Osteocyte (in vitro differentiated cells): Measurements from ENCODE around the gene SMIM31. TPM values are rescaled to one million over a fixed set of nuclear protein-coding genes. Genes with fewer than 3 reads are reported as not detected.

Experiments
- DNase-seq: peaks from one replicate; pipeline ENCODE4 v3.0.0; 2021; ENCODE audit warnings: mixed read lengths; ENCODE audit not compliant: unreplicated experiment; ENCODE audit errors: extremely low spot score
- H3K27ac Mint-ChIP-seq: one replicate; pipeline ENCODE4 v1.8.0; 2021; ENCODE audit warnings: mild to moderate bottlenecking, mixed read lengths; ENCODE audit not compliant: unreplicated experiment
- H3K27me3 Mint-ChIP-seq: one replicate; pipeline ENCODE4 v1.8.0; 2021; ENCODE audit warnings: mixed read lengths; ENCODE audit not compliant: unreplicated experiment
- H3K36me3 Mint-ChIP-seq: one replicate; pipeline ENCODE4 v1.8.0; 2021; ENCODE audit warnings: mixed read lengths; ENCODE audit not compliant: unreplicated experiment
- H3K4me1 Mint-ChIP-seq: one replicate; pipeline ENCODE4 v1.8.0; 2021; ENCODE audit warnings: mixed read lengths; ENCODE audit not compliant: unreplicated experiment
- H3K4me3 Mint-ChIP-seq: one replicate; pipeline ENCODE4 v1.8.0; 2021; ENCODE audit warnings: mild to moderate bottlenecking, moderate library complexity, mixed read lengths; ENCODE audit not compliant: unreplicated experiment
- H3K9me3 Mint-ChIP-seq: one replicate; pipeline ENCODE4 v1.8.0; 2021; ENCODE audit warnings: mixed read lengths; ENCODE audit not compliant: unreplicated experiment
- total RNA-seq: library from RNA; stranded (reverse); gene quantifications from 2 replicates; pipeline ENCODE4 v1.2.1, GENCODE V29; 2021
- TF ChIP-seq, protein P1 (sequence below): fragments of 200-600 bp; sonication (generic); IDR thresholded peaks from 2 replicates; pipeline ENCODE4 v1.5.0; 2021; ENCODE audit warnings: antibody characterized with exemption, mild to moderate bottlenecking, moderate library complexity

Gene SMIM31
- total RNA-seq, 1 donor from 2014 or later, result not detected

DNA sequence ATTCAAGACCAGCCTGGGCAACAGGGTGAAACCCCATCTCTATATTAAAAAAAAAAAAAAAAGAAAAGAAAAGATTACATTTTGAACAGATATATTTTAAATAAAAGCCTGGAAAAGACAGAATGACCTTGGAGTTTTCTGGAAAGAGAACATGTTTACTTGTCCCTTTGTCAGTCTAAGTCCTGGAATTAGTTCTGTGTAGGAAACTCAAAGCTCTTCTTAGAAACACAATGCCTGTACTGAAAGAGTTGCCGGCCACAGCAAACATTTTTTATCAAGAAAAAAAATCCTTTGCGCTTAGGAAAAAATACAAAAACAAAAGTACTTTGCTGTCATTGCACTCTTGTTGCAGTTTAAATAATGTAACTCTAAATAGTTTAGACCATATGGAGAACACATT lies 59.6 kb downstream of the SMIM31 start:
- Mint-ChIP-seq H3K4me3 (no peak overlapping the region), H3K4me1 (no peaks in the 10 kb centered on the region), H3K27ac (no peak overlapping the region), H3K36me3 (no peaks in the 10 kb centered on the region), H3K9me3 (no peaks in the 10 kb centered on the region), H3K27me3 (no peaks in the 10 kb centered on the region)
- TF ChIP-seq, protein P1, sequence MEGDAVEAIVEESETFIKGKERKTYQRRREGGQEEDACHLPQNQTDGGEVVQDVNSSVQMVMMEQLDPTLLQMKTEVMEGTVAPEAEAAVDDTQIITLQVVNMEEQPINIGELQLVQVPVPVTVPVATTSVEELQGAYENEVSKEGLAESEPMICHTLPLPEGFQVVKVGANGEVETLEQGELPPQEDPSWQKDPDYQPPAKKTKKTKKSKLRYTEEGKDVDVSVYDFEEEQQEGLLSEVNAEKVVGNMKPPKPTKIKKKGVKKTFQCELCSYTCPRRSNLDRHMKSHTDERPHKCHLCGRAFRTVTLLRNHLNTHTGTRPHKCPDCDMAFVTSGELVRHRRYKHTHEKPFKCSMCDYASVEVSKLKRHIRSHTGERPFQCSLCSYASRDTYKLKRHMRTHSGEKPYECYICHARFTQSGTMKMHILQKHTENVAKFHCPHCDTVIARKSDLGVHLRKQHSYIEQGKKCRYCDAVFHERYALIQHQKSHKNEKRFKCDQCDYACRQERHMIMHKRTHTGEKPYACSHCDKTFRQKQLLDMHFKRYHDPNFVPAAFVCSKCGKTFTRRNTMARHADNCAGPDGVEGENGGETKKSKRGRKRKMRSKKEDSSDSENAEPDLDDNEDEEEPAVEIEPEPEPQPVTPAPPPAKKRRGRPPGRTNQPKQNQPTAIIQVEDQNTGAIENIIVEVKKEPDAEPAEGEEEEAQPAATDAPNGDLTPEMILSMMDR, result no peak
- DNase-seq, result no peak

GRCh38 chr4:164815711-164816110 lies 61.8 kb downstream of the SMIM31 start:
- H3K4me3 Mint-ChIP-seq, result no peak overlapping the region
- TF ChIP-seq, protein P1, result no peak
- no peak overlapping the region for H3K27ac Mint-ChIP-seq
- H3K36me3 Mint-ChIP-seq, result no peaks in the 10 kb centered on the region
- no peak for DNase-seq
- no peaks in the 10 kb centered on the region for H3K4me1 Mint-ChIP-seq
- H3K27me3 Mint-ChIP-seq, result no peaks in the 10 kb centered on the region
- no peaks in the 10 kb centered on the region for H3K9me3 Mint-ChIP-seq

GRCh38 chr4:164819366-164819765 lies 65.4 kb downstream of the SMIM31 start:
- Mint-ChIP-seq H3K27ac (no peak overlapping the region), H3K4me3 (no peak overlapping the region), H3K4me1 (no peaks in the 10 kb centered on the region), H3K9me3 (no peaks in the 10 kb centered on the region), H3K36me3 (no peaks in the 10 kb centered on the region), H3K27me3 (peaks cover 3% of the 10 kb centered on the region)
- TF ChIP-seq, protein P1, result no peak
- no peak for DNase-seq

- no peak overlapping the region for H3K4me3 Mint-ChIP-seq
- H3K27me3 Mint-ChIP-seq, result peaks cover 6% of the 10 kb centered on the region
- TF ChIP-seq, protein P1, result no peak
- no peak for DNase-seq
- H3K27ac Mint-ChIP-seq, result no peak overlapping the region
- H3K36me3 Mint-ChIP-seq, result no peaks in the 10 kb centered on the region
- H3K9me3 Mint-ChIP-seq, result no peaks in the 10 kb centered on the region
- H3K4me1 Mint-ChIP-seq, result no peaks in the 10 kb centered on the region
Observed at GRCh38 chr4:164821711-164822110, 67.8 kb downstream of the SMIM31 start.

DNA sequence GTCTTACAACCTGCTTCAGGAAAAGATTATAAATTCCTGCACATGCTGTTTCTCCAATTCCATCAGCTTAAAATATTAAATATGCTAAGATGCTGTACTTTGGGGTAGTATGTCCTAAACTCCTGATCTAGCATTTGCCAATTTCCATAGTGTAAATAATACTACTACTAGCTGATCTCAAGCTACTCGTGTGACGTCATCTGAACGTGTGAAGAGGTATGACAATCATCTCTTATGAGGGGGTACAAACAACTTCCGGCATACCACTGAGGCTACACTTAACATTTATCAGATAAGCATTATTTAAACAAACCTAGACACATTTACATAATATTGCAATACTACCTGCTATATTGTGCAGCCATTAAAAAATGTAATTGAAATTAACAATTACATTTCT lies 70.7 kb downstream of the SMIM31 start:
- no peaks in the 10 kb centered on the region for H3K4me1 Mint-ChIP-seq
- H3K9me3 Mint-ChIP-seq, result no peaks in the 10 kb centered on the region
- H3K4me3 Mint-ChIP-seq, result no peak overlapping the region
- TF ChIP-seq, protein P1, result no peak
- no peaks in the 10 kb centered on the region for H3K36me3 Mint-ChIP-seq
- no peak for DNase-seq
- peaks cover 16% of the 10 kb centered on the region for H3K27me3 Mint-ChIP-seq
- H3K27ac Mint-ChIP-seq, result no peak overlapping the region
